HAP-1 (cell line): ENCODE results near the gene CIAO3.
"Not testable (repeated sequence)": the region's sequence is repeated elsewhere in the genome, so short reads cannot be mapped to it uniquely, and the experiment has no call there.

Experiments
- DNase-seq, 2 experiments: peaks; one replicate each; pipeline ENCODE4 v3.0.0-alpha.2; 2016 to 2020; ENCODE audit warnings: low spot score in 2 of 2
- H3K27me3 ChIP-seq: fragments of 250-450 bp; sonication (Bioruptor Pico); 2 replicates; pipeline ENCODE4 v1.5.1; 2020; ENCODE audit warnings: low read depth, mild to moderate bottlenecking, moderate library complexity
- H3K36me3 ChIP-seq: fragments of 250-450 bp; sonication (Bioruptor Pico); replicated peaks from 2 replicates; pipeline ENCODE4 v1.5.1; 2020; ENCODE audit warnings: mild to moderate bottlenecking
- H3K4me1 ChIP-seq: fragments of 250-450 bp; sonication (Bioruptor Pico); 2 replicates; pipeline ENCODE4 v1.5.1; 2020; ENCODE audit warnings: mild to moderate bottlenecking
- H3K4me3 ChIP-seq: fragments of 250-450 bp; sonication (Bioruptor Pico); 2 replicates; pipeline ENCODE4 v1.5.1; 2020; ENCODE audit warnings: mild to moderate bottlenecking, moderate library complexity
- H3K9me3 ChIP-seq: fragments of 250-450 bp; sonication (Bioruptor Pico); 2 replicates; pipeline ENCODE4 v1.5.1; 2020; ENCODE audit warnings: mild to moderate bottlenecking, moderate library complexity
- in situ Hi-C: fragments of 300-500 bp; cut with MboI; formaldehyde crosslinking; loops from 3 replicates; pipeline ENCODE4 v1.14.3; 2020; ENCODE audit warnings: low sequenced_read_pairs, inconsistent platforms, mixed read lengths

Gene CIAO3

DNA sequence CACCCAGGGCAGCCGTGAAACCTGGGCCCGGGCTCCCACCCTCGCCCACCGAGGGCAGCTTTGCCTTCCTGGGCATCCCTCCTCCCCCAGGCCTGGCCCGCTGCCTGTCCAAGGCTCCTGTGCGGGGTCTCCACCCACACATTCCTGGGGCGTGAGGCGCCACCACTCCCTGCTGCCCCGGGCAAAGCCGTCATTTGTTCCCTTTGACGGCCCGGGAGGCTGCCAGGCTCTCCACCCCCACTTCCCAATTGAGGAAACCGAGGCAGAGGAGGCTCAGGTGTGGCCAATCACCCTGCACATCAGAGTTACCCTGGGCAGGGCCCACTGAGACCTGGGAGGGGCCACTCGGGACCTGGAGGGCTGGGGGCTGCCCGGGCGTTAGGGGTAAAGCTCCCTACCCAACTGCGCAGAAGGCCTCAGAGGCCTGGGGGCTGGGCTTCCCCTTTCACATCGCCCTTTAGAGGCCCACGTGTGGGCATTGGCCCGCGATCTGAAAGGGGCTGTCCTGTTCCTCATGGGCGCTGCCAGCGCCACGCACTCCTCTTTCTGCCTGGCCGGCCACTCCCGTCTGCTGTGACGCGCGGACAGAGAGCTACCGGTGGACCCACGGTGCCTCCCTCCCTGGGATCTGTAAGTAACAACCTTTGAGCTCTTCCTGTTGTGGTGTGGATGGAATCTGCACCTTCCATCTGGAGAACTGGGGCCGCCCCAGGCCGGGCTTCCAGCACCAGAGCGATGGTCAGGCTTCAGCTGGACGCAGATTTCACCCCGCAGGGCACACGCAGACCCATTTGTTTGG, 19.9 kb upstream of the CIAO3 start, which contains the start of gene MSLN:
Gene MSLN, plus strand, starts transcription at position 190 of the 799 bp plus-strand sequence. CDS start 1,947 bp downstream, outside the sequence.
- in situ Hi-C loops, result no loop called here
- no peak for DNase-seq
- no peak within 1 kb of the TSS for H3K4me3 ChIP-seq
- H3K9me3 ChIP-seq, result no peaks in the 10 kb centered on the region; the same call in 1 of the 2 replicates
- H3K36me3 ChIP-seq, result no peaks in the 10 kb centered on the region; the same call in 1 of the 2 replicates
- H3K4me1 ChIP-seq, result peaks cover 5% of the 10 kb centered on the region; the same call in 1 of the 2 replicates
- H3K27me3 ChIP-seq, result no peaks in the 10 kb centered on the region

DNA sequence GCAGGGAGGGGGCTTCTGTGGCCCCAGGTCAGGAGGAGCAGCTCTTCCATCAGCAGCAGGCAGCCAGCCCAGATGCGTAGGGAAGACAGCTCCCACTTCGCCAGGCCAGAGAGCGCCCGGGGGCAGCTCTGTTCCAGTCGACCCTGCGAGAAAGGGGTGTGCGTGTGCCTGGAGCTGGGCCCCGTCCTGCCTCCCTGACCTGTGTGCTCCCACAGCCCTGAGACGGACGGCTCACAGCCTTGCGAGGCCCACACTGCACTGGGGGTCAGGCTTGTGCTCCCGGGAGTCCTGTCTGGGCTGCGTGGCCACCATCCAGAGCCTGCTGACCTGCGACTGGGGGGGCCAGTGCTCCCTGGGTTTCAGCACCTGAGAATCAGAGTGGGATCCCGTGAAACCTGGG, 19.3 kb upstream of the CIAO3 start:
- H3K27me3 ChIP-seq, result no peaks in the 10 kb centered on the region
- no peaks in the 10 kb centered on the region; the same call in 1 of the 2 replicates for H3K36me3 ChIP-seq
- H3K4me3 ChIP-seq, result no peak overlapping the region
- no peak for DNase-seq
- peaks cover 5% of the 10 kb centered on the region; the same call in 1 of the 2 replicates for H3K4me1 ChIP-seq
- in situ Hi-C loops, result no loop called here
- no peaks in the 10 kb centered on the region; the same call in 1 of the 2 replicates for H3K9me3 ChIP-seq

DNA sequence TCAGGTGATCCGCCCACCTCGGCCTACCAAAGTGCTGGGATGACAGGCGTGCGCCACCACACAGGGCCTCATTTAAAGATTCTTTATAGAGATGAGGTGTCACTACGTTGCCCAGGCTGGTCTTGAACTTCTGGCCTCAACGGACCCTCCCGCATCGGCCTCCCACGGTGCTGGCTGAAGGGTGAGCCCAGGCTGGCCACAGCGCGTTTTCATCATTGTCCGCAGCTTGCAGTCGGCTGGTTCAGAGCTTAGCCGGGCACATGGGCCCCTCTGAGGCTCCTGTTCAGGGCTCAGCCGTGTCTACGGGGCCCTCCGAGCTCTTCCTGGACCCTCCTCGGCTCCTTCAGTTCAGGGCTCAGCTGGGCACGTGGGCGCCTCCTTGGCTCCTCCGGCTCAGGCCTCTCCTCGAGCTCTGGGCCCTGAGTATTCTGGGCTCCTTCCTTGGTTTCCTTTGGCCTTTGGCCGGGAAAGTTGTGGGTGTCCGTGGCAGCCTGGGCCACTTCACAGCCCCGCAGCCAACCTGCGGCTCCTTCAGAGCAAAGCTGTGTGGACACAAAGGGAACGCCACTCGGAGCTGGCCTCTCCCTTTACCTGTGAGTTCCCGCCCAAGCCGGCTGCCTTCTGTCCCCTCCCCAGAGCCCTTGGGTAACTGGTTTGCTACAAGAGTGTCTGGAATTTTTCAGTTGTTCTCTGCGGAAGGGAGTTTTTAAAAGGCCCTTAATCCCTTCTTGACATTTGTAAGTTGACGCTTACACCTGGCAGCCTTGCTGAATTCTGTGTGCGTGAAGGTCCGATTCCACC, 18.5 kb upstream of the CIAO3 start:
- Histone ChIP-seq H3K36me3 (no peaks in the 10 kb centered on the region; the same call in 1 of the 2 replicates), H3K9me3 (no peaks in the 10 kb centered on the region; the same call in 1 of the 2 replicates), H3K4me3 (no peak overlapping the region), H3K4me1 (peaks cover 5% of the 10 kb centered on the region; the same call in 1 of the 2 replicates), H3K27me3 (no peaks in the 10 kb centered on the region)
- in situ Hi-C loops, result no loop called here
- DNase-seq, result peak in 1 of 2 experiments; percentile 38

DNA sequence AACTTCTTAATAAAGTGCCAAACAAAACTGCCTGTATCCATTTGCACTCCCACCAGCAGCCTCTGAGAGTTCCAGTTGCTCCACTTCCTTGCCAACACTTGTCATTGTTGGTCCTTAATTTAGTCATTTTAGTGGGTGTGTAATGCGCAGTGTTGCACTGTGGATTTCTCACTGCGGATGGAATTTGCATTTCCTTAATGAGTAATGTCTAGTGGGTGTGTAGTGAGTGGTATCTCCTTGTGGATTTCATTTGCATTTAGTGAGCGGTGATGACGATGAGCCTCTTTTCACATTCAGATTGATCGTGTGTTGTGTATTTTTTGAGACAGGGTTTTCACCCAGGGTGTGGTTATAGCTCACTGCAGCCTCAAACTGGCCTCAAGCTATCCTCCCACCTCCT, 15.6 kb upstream of the CIAO3 start:
- in situ Hi-C loops, result no loop called here
- peak in 1 of 2 experiments; percentile 28 for DNase-seq
- H3K27me3 ChIP-seq, result no peaks in the 10 kb centered on the region

DNA sequence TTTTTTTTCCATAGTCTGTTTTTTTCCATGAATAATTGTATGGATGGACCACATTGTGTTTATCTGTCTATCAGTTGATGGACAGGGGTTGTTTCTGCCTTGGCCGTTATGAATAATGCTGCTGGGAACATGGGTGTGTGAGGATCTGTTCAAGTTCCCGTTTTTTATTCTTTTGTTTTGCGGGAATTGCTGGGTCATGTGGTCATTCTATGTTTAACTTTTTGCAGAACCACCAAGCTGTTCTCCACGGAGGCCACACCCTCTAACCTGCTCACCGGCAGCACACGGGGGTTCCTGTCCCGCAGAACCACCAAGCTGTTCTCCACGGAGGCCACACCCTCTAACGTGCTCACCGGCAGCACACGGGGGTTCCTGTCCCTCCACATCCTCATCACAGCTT, 13.9 kb upstream of the CIAO3 start:
- Histone ChIP-seq H3K27me3 (no peaks in the 10 kb centered on the region), H3K36me3 (no peaks in the 10 kb centered on the region; the same call in 1 of the 2 replicates), H3K4me1 (peaks cover 15% of the 10 kb centered on the region), H3K4me3 (no peak overlapping the region), H3K9me3 (no peaks in the 10 kb centered on the region; the same call in 1 of the 2 replicates)
- in situ Hi-C loops, result no loop called here
- DNase-seq, result no peak

More for the DNA sequence above, 15.6 kb upstream of the CIAO3 start:
- Histone ChIP-seq H3K4me3 (no peak overlapping the region), H3K4me1 (peaks cover 15% of the 10 kb centered on the region), H3K9me3 (no peaks in the 10 kb centered on the region; the same call in 1 of the 2 replicates), H3K36me3 (no peaks in the 10 kb centered on the region; the same call in 1 of the 2 replicates)

DNA sequence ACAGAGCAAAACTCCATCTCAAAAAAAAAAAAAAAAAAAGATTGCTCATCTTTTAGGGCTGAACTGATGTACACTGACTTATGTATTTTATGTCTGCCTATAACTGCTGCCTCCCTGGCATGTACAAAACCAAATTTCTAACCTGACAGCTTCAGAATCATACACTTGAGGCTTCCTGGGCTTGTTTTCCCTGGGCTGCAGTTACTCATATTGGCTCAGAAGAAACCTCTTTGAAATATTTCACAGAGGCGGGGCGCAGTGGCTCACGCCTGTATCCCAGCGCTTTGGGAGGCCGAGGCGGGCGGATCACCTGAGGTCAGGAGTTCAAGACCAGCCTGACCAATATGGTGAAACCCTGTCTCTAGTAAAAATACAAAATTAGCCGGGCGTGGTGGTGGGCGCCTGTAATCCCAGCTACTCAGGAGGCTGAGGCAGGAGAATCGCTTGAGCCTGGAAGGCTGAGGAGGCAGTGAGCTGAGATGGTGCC, 13.4 kb upstream of the CIAO3 start:
- in situ Hi-C loops, H3K36me3 ChIP-seq, H3K4me3 ChIP-seq, H3K27me3 ChIP-seq, H3K9me3 ChIP-seq, DNase-seq: not testable (repeated sequence)
- H3K4me1 ChIP-seq, result peaks cover 15% of the 10 kb centered on the region

DNA sequence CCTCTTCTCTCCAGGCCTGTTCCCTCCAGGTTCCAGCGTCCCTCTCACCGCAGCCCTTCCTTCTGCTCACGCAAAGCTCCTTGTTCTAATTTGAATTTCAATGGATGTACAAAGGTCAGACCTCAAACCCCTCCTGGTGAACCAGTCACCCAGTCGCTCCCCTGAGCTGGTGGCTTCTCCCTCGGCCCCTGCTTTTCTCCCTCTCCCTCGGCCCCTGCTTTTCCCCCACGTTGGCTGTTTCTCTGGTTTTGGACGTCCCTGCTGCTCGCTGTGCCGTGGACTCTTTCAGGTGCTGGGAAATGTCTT, 11.2 kb upstream of the CIAO3 start:
- H3K27me3 ChIP-seq, result no peaks in the 10 kb centered on the region
- in situ Hi-C loops, result no loop called here
- H3K36me3 ChIP-seq, result no peaks in the 10 kb centered on the region
- H3K4me1 ChIP-seq, result peaks cover 11% of the 10 kb centered on the region
- no peaks in the 10 kb centered on the region; the same call in 1 of the 2 replicates for H3K9me3 ChIP-seq
- H3K4me3 ChIP-seq, result no peak overlapping the region
- peak; percentile 63 to 68 for DNase-seq

DNA sequence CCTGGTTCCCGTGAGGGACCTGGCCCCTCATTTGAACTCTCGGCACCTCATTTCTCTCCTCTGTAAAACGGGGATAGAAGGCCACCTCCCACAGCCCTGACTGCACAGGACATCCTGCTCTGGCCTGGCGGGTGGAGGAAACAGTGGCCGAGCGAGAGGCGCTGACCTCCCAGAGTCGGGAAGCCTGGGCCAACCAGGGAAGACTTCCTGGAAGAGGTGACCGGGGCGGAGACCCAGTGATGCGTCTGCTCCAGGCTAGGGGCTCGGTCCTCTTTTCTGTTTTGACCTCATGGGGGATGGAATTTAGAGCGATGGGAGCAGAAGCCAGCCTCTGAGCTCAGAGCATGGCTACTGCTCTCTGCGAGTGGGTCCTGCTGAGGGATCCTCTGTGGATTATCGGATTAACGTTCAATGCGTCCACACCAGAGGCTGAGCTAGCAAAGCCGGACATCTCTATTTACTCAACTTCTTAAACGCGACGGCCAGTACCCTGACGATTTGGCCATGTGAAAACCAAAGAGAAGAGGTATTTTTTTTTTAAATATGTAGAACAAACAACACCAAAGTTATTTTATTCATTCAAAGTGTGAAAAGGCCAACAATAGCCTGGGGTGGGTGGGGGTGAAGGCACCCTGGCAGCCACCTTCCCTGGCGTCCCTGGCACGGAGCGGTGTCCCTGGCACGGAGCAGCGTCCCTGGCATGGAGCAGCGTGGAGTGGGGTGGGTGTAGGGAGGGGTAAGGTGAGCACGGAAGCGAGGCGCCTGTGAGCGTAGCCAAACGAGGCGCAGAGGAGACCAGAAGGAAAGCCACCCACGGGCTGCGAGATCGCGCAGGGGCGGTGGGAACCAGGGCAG, 10.6 kb upstream of the CIAO3 start:
- Histone ChIP-seq H3K4me3 (no peak overlapping the region), H3K4me1 (peaks cover 11% of the 10 kb centered on the region), H3K27me3 (no peaks in the 10 kb centered on the region), H3K36me3 (no peaks in the 10 kb centered on the region), H3K9me3 (no peaks in the 10 kb centered on the region; the same call in 1 of the 2 replicates)
- DNase-seq, result no peak
- in situ Hi-C loops, result no loop called here

DNA sequence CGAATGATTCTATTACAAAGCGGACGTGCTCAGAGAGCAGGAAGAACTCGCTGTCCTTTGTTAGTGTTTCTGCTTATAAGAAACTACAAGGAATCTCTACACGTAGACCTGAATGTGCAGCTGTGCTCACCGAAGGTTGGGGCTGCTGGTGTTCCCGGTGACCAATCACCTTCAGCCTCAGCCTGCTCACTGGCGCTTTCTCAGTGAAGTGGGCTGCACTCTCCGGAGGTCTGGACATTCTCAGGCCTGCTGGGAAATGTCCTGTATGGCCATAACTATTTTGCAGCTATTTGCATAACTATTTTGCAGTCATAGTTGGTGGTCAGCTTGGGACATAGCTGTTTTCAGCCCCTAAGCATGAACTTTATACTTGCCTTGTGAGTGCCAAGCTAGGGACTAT, 9.7 kb upstream of the CIAO3 start:
- Histone ChIP-seq H3K9me3 (no peaks in the 10 kb centered on the region), H3K27me3 (no peaks in the 10 kb centered on the region), H3K4me1 (peaks cover 11% of the 10 kb centered on the region), H3K36me3 (no peaks in the 10 kb centered on the region), H3K4me3 (no peak overlapping the region)
- in situ Hi-C loops, result no loop called here
- no peak for DNase-seq

DNA sequence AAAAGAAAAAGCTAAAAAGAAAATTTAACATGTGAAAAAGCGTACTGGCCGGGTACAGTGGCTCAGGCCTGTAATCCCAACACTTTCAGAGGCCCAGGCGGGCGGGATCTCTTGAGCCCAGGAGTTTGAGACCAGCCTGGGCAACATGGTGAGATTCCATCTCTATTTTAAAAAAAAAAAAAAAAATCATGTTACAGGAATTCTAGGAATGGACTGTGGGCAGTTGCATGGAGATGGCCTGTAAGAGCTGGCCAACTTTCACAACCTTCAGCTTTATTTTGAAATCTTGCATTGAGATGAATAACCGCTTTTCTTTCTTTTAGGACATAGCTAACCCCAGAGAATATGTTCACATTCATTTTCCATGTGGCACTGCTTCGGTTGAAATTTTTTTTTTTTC, 8.2 kb upstream of the CIAO3 start:
- H3K36me3 ChIP-seq, result no peaks in the 10 kb centered on the region
- peaks cover 11% of the 10 kb centered on the region for H3K4me1 ChIP-seq
- H3K9me3 ChIP-seq, result no peaks in the 10 kb centered on the region
- no peaks in the 10 kb centered on the region for H3K27me3 ChIP-seq
- H3K4me3 ChIP-seq, result no peak overlapping the region
- in situ Hi-C loops, result no loop called here
- no peak for DNase-seq

DNA sequence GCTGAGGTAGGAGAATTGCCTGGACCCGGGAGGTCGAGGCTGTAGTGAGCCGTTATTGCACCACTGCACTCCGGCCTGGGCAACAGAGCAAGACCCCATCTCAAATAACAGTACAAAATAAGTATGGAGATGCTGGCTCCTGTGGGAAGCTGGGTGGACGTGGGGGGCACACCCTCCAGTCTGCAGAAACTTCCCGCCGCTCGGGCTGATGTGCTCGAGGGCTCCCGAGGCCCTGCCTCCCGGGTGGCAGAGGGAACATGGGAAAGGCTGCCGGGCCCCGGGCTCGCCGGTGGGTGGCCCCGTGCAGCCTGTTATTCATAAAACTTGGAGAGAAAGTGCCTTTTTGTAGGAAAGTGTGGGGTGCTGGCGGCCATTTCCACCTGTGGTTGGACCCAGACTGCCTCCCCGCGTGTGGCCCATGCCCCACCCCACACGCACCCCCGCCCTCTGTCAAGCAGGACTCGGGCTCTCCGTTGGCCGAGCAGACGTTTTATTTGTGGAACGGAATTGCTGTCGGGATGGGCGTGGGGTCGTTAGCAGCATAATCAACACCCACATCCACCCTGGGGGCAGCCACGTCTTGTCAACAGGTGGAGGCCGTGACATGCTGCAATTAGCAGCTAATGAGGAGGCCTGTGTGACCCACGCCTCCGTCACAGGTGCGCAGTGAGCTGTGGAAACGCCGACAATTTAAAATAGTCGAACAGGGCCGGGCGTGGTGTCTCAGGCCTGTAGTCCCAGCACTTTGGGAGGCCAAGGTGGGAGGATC, 7.4 kb upstream of the CIAO3 start:
- no peaks in the 10 kb centered on the region for H3K36me3 ChIP-seq
- in situ Hi-C loops, result no loop called here
- H3K27me3 ChIP-seq, result no peaks in the 10 kb centered on the region
- no peak overlapping the region for H3K4me3 ChIP-seq
- H3K4me1 ChIP-seq, result peaks cover 11% of the 10 kb centered on the region
- DNase-seq, result no peak
- no peaks in the 10 kb centered on the region for H3K9me3 ChIP-seq

DNA sequence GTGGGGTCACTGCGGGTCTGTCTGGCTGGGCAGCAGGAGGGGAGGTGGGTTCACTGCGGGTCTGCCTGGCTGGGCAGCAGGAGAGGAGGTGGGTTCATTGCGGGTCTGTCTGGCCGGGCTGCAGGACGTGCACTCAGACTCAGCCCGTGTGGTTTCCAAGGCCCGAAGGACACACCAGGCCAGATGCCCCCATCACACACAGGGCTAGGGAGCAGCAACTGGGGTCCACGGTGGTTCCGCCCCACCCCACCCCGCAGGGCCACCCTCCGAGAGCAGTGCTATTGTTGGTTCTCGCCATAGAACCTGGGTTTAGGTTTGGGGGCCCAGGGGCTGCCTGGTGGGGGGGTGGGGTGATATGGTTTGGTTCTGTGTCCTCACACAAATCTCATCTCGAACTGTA, 5.8 kb upstream of the CIAO3 start:
- H3K27me3 ChIP-seq, result no peaks in the 10 kb centered on the region
- peaks cover 2% of the 10 kb centered on the region for H3K4me1 ChIP-seq
- DNase-seq, result no peak
- in situ Hi-C loops, result no loop called here
- H3K9me3 ChIP-seq, result no peaks in the 10 kb centered on the region
- no peak overlapping the region for H3K4me3 ChIP-seq
- H3K36me3 ChIP-seq, result no peaks in the 10 kb centered on the region
